Measurements from ENCODE around the gene ERCC5. TPM values are rescaled to one million over a fixed set of nuclear protein-coding genes. Genes with fewer than 3 reads are reported as not detected.
A peak's percentile ranks its signal among the peaks of the same experiment; 100 is the strongest.

Gene ERCC5
- total and polyA plus RNA-seq, 2 of the 8 experiments (the other 6 are each of a cell fraction or from before 2014, with no cell fraction given) = 3.8 to 24.4 TPM

DNA sequence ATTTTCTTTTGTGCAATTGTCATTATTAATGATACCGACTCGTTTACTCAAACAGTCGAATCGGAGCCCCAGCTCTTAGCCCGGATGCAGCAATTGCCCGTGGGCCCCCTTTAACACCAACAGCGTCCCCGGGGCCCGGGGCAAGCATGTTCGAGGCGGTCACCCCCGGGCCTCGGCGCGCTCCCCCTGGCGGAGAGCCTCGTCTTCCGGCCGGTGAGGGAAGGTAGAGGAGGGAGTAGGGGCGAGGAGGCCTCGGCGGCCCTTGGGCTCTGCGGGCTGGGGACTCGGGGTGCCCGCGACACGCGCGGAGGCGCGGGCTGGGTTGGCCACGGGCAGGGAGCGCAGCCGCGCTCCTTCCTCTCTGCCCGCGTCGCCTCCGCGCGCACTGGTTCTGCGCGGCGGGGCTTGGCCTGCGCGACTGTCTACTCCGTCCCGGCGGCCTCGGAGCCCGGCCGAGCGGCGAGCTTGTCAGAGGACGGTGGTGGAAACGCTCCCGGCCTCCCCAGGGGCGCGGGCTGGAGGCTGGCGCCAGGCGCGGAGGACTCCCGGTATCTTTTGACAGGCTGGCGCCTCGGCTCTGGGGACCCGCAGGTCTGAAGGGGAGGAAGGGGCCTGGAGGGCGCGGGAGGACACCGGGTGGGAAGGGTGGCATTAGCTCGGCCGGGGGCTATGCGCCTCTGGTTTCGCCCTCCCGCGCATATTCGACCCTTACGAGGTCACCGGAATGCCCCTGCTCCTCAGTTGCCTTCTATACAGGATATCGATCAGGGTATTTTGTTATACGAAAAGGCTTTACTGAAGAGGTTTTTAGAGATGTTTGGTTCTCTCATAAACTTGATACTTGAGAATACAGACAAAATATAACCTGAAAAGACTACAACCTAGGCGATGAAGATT is 45.4 kb upstream of the ERCC5 start (continued):
- TF ChIP-seq RAD21 (IDR thresholded peaks at IDR 0.05 in 1 of 2, conservative IDR thresholded peaks at IDR 0.05 in 1 of 2; ENCODE audit: low read depth in 2 of 2, low read length in 2 of 2) (peak; percentile 48 to 58; a peak in 3 of 4 replicates), EGR1 (IDR thresholded peaks at IDR 0.05; ENCODE audit: borderline replicate concordance, low read depth, low read length) (no peak), TAF1 (IDR thresholded peaks at IDR 0.05; ENCODE audit: low read depth, low read length) (peak; percentile 41; the same call in 1 of the 2 replicates), HDAC6 (IDR thresholded peaks at IDR 0.05; ENCODE audit: low read depth, low read length) (no peak), CHD2 (IDR thresholded peaks at IDR 0.05; ENCODE audit: low read length) (0 out of 2 replicates have a peak, but pooled peaks have one; percentile 37), SRF (IDR thresholded peaks at IDR 0.05; ENCODE audit: low read depth, low read length) (no peak), TBP (IDR thresholded peaks at IDR 0.05; ENCODE audit: low read depth, low read length) (peak; percentile 67), BACH1 (IDR thresholded peaks at IDR 0.05; ENCODE audit: low read length) (0 out of 2 replicates have a peak, but pooled peaks have one; percentile 6), HDAC2 (IDR thresholded peaks at IDR 0.05; ENCODE audit: borderline replicate concordance in 1 of 2, low read depth in 2 of 2, low read length in 2 of 2) (no peak; a peak in 1 of 4 replicates), SIRT6 (IDR thresholded peaks at IDR 0.05; ENCODE audit: low read length) (no peak), RBBP5 (IDR thresholded peaks at IDR 0.05; ENCODE audit: borderline replicate concordance, low read depth, low read length) (peak; percentile 68), CEBPB (IDR thresholded peaks at IDR 0.05; ENCODE audit: low read depth, low read length) (no peak), ASH2L (IDR thresholded peaks at IDR 0.05; ENCODE audit: low read length) (peak; percentile 69)
- TF ChIP-seq, protein P1, sequence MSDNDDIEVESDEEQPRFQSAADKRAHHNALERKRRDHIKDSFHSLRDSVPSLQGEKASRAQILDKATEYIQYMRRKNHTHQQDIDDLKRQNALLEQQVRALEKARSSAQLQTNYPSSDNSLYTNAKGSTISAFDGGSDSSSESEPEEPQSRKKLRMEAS (IDR thresholded peaks at IDR 0.05) = peak; percentile 54
- TF ChIP-seq, protein P2, sequence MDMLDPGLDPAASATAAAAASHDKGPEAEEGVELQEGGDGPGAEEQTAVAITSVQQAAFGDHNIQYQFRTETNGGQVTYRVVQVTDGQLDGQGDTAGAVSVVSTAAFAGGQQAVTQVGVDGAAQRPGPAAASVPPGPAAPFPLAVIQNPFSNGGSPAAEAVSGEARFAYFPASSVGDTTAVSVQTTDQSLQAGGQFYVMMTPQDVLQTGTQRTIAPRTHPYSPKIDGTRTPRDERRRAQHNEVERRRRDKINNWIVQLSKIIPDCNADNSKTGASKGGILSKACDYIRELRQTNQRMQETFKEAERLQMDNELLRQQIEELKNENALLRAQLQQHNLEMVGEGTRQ (IDR thresholded peaks at IDR 0.05; ENCODE audit: low read length) = no peak
- TF ChIP-seq, protein P3, sequence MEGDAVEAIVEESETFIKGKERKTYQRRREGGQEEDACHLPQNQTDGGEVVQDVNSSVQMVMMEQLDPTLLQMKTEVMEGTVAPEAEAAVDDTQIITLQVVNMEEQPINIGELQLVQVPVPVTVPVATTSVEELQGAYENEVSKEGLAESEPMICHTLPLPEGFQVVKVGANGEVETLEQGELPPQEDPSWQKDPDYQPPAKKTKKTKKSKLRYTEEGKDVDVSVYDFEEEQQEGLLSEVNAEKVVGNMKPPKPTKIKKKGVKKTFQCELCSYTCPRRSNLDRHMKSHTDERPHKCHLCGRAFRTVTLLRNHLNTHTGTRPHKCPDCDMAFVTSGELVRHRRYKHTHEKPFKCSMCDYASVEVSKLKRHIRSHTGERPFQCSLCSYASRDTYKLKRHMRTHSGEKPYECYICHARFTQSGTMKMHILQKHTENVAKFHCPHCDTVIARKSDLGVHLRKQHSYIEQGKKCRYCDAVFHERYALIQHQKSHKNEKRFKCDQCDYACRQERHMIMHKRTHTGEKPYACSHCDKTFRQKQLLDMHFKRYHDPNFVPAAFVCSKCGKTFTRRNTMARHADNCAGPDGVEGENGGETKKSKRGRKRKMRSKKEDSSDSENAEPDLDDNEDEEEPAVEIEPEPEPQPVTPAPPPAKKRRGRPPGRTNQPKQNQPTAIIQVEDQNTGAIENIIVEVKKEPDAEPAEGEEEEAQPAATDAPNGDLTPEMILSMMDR (IDR thresholded peaks at IDR 0.05; ENCODE audit: control extremely low read depth in 1 of 3, insufficient read depth in 1 of 3, low read depth in 1 of 3, low read length in 3 of 3) = peak; percentile 66 to 79 (median 76)
